Adrenal gland (tissue), 5 donors: ENCODE data around the gene MRPL55.

ENCODE experiments used
- POLR2A ChIP-seq, 2 donors: fragments of 450-650 bp; IDR thresholded peaks; one replicate each; pipeline ENCODE4 v1.6.1; 2017; ENCODE audit warnings: antibody characterized with exemption in 2 of 2, mild to moderate bottlenecking in 2 of 2, moderate library complexity in 1 of 2
- TF ChIP-seq, protein P1 (sequence below), 6 experiments: fragments of 450-650 bp in 4 of 6; fragments of 200-600 bp in 2 of 6; sonication (generic) in 1 of 6; IDR thresholded peaks; 1 replicate in 5 of 6; 2 replicates in 1 of 6; pipeline versions ENCODE4 v1.5.1 to v1.8.0; 2016 to 2021; ENCODE audit warnings: antibody characterized with exemption in 6 of 6, mild to moderate bottlenecking in 2 of 6, moderate library complexity in 1 of 6
- donor health status: DM: no; HTN: no; CAD: no.

DNA sequence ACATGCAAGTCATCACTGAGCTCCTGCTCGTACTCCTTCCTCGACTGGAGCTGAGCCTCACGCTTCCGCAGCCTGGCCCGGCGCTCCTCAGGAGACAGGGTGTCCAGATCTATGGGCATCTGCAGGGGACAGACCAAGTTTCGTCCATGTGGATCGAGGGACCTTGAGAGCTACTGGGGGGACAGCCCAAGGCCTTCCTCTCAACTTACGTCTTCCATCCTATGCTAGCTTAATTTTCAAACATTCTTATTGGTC lies 2.4 kb downstream of the MRPL55 start:
- no peak for TF ChIP-seq POLR2A (IDR thresholded peaks at IDR 0.05)
- TF ChIP-seq, protein P1, sequence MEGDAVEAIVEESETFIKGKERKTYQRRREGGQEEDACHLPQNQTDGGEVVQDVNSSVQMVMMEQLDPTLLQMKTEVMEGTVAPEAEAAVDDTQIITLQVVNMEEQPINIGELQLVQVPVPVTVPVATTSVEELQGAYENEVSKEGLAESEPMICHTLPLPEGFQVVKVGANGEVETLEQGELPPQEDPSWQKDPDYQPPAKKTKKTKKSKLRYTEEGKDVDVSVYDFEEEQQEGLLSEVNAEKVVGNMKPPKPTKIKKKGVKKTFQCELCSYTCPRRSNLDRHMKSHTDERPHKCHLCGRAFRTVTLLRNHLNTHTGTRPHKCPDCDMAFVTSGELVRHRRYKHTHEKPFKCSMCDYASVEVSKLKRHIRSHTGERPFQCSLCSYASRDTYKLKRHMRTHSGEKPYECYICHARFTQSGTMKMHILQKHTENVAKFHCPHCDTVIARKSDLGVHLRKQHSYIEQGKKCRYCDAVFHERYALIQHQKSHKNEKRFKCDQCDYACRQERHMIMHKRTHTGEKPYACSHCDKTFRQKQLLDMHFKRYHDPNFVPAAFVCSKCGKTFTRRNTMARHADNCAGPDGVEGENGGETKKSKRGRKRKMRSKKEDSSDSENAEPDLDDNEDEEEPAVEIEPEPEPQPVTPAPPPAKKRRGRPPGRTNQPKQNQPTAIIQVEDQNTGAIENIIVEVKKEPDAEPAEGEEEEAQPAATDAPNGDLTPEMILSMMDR (IDR thresholded peaks at IDR 0.05): no peak
